Transverse colon (tissue), 4 donors: ENCODE results near the gene NCOA3. TPM values are rescaled to one million over a fixed set of nuclear protein-coding genes. Genes with fewer than 3 reads are reported as not detected.

ENCODE experiments used
- DNase-seq: peaks from one replicate; pipeline ENCODE4 v3.0.0-alpha.2; 2019
- H3K27ac ChIP-seq, 4 donors: fragments of 200-600 bp; sonication (generic); 2 replicates each; pipeline ENCODE4 v1.5.1; 2016 to 2018; ENCODE audit warnings: inconsistent platforms in 4 of 4
- H3K27me3 ChIP-seq: fragments of 200-600 bp; sonication (generic); 2 replicates; pipeline ENCODE4 v1.5.1; 2017; ENCODE audit warnings: inconsistent platforms
- H3K36me3 ChIP-seq, 4 donors: fragments of 200-600 bp; sonication (generic); 2 replicates each; pipeline ENCODE4 v1.5.1; 2017 to 2019; ENCODE audit warnings: inconsistent platforms in 4 of 4
- H3K4me1 ChIP-seq, 4 donors: fragments of 200-600 bp; sonication (generic); 2 replicates each; pipeline ENCODE4 v1.5.1; 2017 to 2020; ENCODE audit warnings: inconsistent platforms in 4 of 4
- H3K4me3 ChIP-seq, 4 donors: fragments of 200-600 bp; sonication (generic); 1 replicate in 1 of 4; 2 replicates in 3 of 4; pipeline versions ENCODE4 v1.5.1 to v1.6.1; 2017 to 2019; ENCODE audit warnings: inconsistent platforms in 4 of 4
- H3K9me3 ChIP-seq, 2 donors: fragments of 200-600 bp; sonication (generic); 2 replicates each; pipeline ENCODE4 v1.5.1; 2017 to 2019; ENCODE audit warnings: inconsistent platforms in 2 of 2
- CTCF ChIP-seq, 5 experiments: fragments of 200-600 bp in 3 of 5; fragments of 450-650 bp in 2 of 5; sonication (generic) in 3 of 5; IDR thresholded peaks; 1 replicate in 2 of 5; 2 replicates in 3 of 5; pipeline ENCODE4 v1.5.1; 2016 to 2017; ENCODE audit warnings: antibody characterized with exemption in 5 of 5, inconsistent platforms in 3 of 5, mild to moderate bottlenecking in 2 of 5, moderate library complexity in 1 of 5
- EP300 ChIP-seq: sonication (generic); formaldehyde crosslinking; IDR thresholded peaks from one replicate; pipeline ENCODE4 v1.6.1; 2017; ENCODE audit warnings: antibody characterized with exemption, low read depth
- POLR2A ChIP-seq: fragments of 450-650 bp; IDR thresholded peaks from one replicate; pipeline ENCODE4 v1.6.1; 2016; ENCODE audit warnings: antibody characterized with exemption, mild to moderate bottlenecking, moderate library complexity
- POLR2AphosphoS5 ChIP-seq, 3 donors: sonication (generic); formaldehyde crosslinking; IDR thresholded peaks; one replicate each; pipeline ENCODE4 v1.6.1; 2016; ENCODE audit warnings: antibody characterized with exemption in 3 of 3
- WGBS, 2 donors: methylation state at CpG; one replicate each; pipeline ENCODE4 v1.1.5; 2018; ENCODE audit warnings: low coverage in 1 of 2; 5-methylcytosine and 5-hydroxymethylcytosine counted together
- in situ Hi-C, 4 donors: fragments of 200-750 bp; cut with MboI; loops; one replicate each; pipeline versions ENCODE4 v1.15.0 to v1.15.1; 2017; ENCODE audit warnings: low sequenced_read_pairs in 3 of 4, low pct_ligation_motif_present in 1 of 4, low pct_unique_long_range_greater_than_20kb in 1 of 4
- intact Hi-C: fragments of 100-400 bp; cut with DNase I; formaldehyde crosslinking; loops from one replicate; pipeline ENCODE4 v1.15.1; 2023; ENCODE audit warnings: low total_unique reads
- total RNA-seq, 4 donors: library from RNA; depleted of rRNA; stranded (reverse); fragments of >200 nt; gene quantifications; one replicate each; pipeline ENCODE4 v1.1.0, GENCODE V29; 2016

The NCOA3 gene
- total RNA-seq, 4 donors from 2014 or later = 9.2 to 39.1 (median 22.3) TPM

DNA sequence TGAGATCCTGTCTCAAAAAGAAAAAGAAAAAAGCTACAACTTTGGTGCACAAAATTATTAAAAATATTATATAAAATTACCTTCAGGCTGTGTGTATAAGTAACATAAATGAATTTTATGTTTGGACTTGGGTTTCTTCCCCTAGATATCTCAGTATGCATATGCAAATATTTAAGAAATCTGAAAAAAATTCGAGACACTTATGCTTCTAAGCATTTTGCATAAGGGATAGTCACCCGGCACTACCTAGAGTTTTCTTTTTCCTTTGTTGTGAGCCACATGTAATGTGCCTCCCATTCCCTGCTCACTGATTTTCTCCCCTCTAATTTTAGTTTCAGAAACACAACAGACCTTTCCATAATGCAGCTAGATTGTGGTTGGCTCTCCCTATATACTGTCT lies 79.4 kb downstream of the NCOA3 start:
- Histone ChIP-seq H3K27ac (no peak overlapping the region), H3K9me3 (no peaks in the 10 kb centered on the region), H3K36me3 (no peaks in the 10 kb centered on the region), H3K4me3 (no peak overlapping the region), H3K27me3 (no peaks in the 10 kb centered on the region), H3K4me1 (peaks cover 24 to 52% (median 32%) of the 10 kb centered on the region in 4 donors)
- intact Hi-C loops (no loop called here), in situ Hi-C loops (no loop called here)
- no peak for DNase-seq
- WGBS, 2 donors = 81 to 91% methylated on average over 2 of the region's 2 CpGs
- TF ChIP-seq POLR2A = no peak
- no peak for TF ChIP-seq EP300
- no peak for TF ChIP-seq CTCF (IDR thresholded peaks at IDR 0.05)
- TF ChIP-seq POLR2AphosphoS5 (IDR thresholded peaks at IDR 0.05) = no peak

GRCh38 chr20:47583551-47583950 lies 81.9 kb downstream of the NCOA3 start:
- 97 to 100% methylated on average over 1 to 2 of the region's 2 CpGs for WGBS, 2 donors
- Histone ChIP-seq H3K36me3 (no peaks in the 10 kb centered on the region), H3K9me3 (no peaks in the 10 kb centered on the region), H3K4me1 (peaks cover 6 to 31% (median 9%) of the 10 kb centered on the region in 4 donors), H3K4me3 (no peak overlapping the region), H3K27ac (no peak overlapping the region), H3K27me3 (no peaks in the 10 kb centered on the region)
- intact Hi-C loops (no loop called here), in situ Hi-C loops (no loop called here)
- DNase-seq = no peak
- TF ChIP-seq EP300 (no peak), CTCF (IDR thresholded peaks at IDR 0.05) (no peak), POLR2A (no peak), POLR2AphosphoS5 (IDR thresholded peaks at IDR 0.05) (no peak)

- no peak for DNase-seq
- Histone ChIP-seq H3K4me3 (no peak overlapping the region), H3K27ac (no peak overlapping the region), H3K36me3 (no peaks in the 10 kb centered on the region), H3K4me1 (peaks cover 0 to 16% (median 0%) of the 10 kb centered on the region in 4 donors), H3K9me3 (no peaks in the 10 kb centered on the region), H3K27me3 (no peaks in the 10 kb centered on the region)
- no peak for TF ChIP-seq EP300
- TF ChIP-seq CTCF (IDR thresholded peaks at IDR 0.05) = no peak
- TF ChIP-seq POLR2AphosphoS5 (IDR thresholded peaks at IDR 0.05) = no peak
- TF ChIP-seq POLR2A = no peak
- in situ Hi-C loops = no loop called here
- intact Hi-C loops = no loop called here
- WGBS, 2 donors = 67 to 79% methylated on average over 6 to 10 of the region's 10 CpGs
Measured at GRCh38 chr20:47585087-47585747, 83.5 kb downstream of the NCOA3 start.

GRCh38 chr20:47586649-47587294 lies 85.1 kb downstream of the NCOA3 start:
- 78 to 81% methylated on average over 6 of the region's 6 CpGs for WGBS, 2 donors
- Histone ChIP-seq H3K4me1 (peaks cover 0 to 14% (median 0%) of the 10 kb centered on the region in 4 donors), H3K9me3 (no peaks in the 10 kb centered on the region), H3K36me3 (no peaks in the 10 kb centered on the region), H3K27me3 (no peaks in the 10 kb centered on the region), H3K4me3 (no peak overlapping the region), H3K27ac (no peak overlapping the region)
- intact Hi-C loops (no loop called here), in situ Hi-C loops (no loop called here)
- TF ChIP-seq POLR2AphosphoS5 (IDR thresholded peaks at IDR 0.05) (no peak), CTCF (IDR thresholded peaks at IDR 0.05) (no peak), EP300 (no peak), POLR2A (no peak)
- DNase-seq = no peak
